DND-41 (cell line): ENCODE data around the gene TSHZ2.

Source experiments
- ATAC-seq: fragments of 200-7000 bp; cut with Tn5 transposase; 3 replicates; pipeline ENCODE4 v1.9.1; 2021; ENCODE audit warnings: low read depth; ENCODE audit not compliant: insufficient read depth
- DNase-seq: peaks from one replicate; pipeline ENCODE4 v3.0.0-alpha.2; 2020
- H2AFZ ChIP-seq: 2 replicates; pipeline ENCODE4 v1.6.0; 2012; ENCODE audit warnings: low read depth, low read length
- H3K27ac ChIP-seq: 2 replicates; pipeline ENCODE4 v1.5.1; 2012; ENCODE audit warnings: low read length, inconsistent platforms
- H3K27me3 ChIP-seq: fragments of 200-600 bp; sonication (generic); 2 replicates; pipeline ENCODE4 v1.6.0; 2012; ENCODE audit warnings: low read length, mild to moderate bottlenecking, inconsistent platforms; ENCODE audit not compliant: insufficient read depth, poor library complexity
- H3K36me3 ChIP-seq: 2 replicates; pipeline ENCODE4 v1.5.1; 2012; ENCODE audit warnings: low read length, inconsistent platforms; ENCODE audit not compliant: insufficient read depth
- H3K4me1 ChIP-seq: 2 replicates; pipeline ENCODE4 v1.5.1; 2012; ENCODE audit warnings: mild to moderate bottlenecking, low read length; ENCODE audit not compliant: insufficient read depth
- H3K4me2 ChIP-seq: 2 replicates; pipeline ENCODE4 v1.6.0; 2012; ENCODE audit warnings: mild to moderate bottlenecking, moderate library complexity, low read length, inconsistent platforms; ENCODE audit not compliant: insufficient read depth
- H3K4me3 ChIP-seq, 2 experiments: fragments of 200-600 bp in 1 of 2; shearing (Covaris generic) in 1 of 2; 2 replicates each; pipeline ENCODE4 v1.5.1; 2012 to 2016; ENCODE audit warnings: inconsistent platforms in 2 of 2, low read length in 2 of 2, mild to moderate bottlenecking in 2 of 2, low read depth in 1 of 2, moderate library complexity in 1 of 2
- H3K79me2 ChIP-seq: 2 replicates; pipeline ENCODE4 v1.6.0; 2012; ENCODE audit warnings: low read length, inconsistent platforms; ENCODE audit not compliant: insufficient read depth
- H3K9ac ChIP-seq: 2 replicates; pipeline ENCODE4 v1.6.0; 2012; ENCODE audit warnings: low read depth, mild to moderate bottlenecking, inconsistent platforms, low read length, moderate library complexity
- H3K9me3 ChIP-seq: 2 replicates; pipeline ENCODE4 v1.5.1; 2012; ENCODE audit warnings: low read length, moderate library complexity, mild to moderate bottlenecking, inconsistent platforms; ENCODE audit not compliant: insufficient read depth, severe bottlenecking
- H4K20me1 ChIP-seq: 2 replicates; pipeline ENCODE4 v1.6.0; 2012; ENCODE audit warnings: low read length; ENCODE audit not compliant: insufficient read depth
- CTCF ChIP-seq: IDR thresholded peaks from 2 replicates; pipeline ENCODE4 v1.5.1; 2012; ENCODE audit warnings: borderline replicate concordance, low read length, moderate library complexity, mild to moderate bottlenecking; ENCODE audit not compliant: poor library complexity, severe bottlenecking; ENCODE audit errors: extremely low read depth
- EZH2 ChIP-seq: IDR thresholded peaks from 3 replicates; pipeline ENCODE4 v1.6.1; 2012; ENCODE audit warnings: borderline replicate concordance, low read depth, mild to moderate bottlenecking, moderate library complexity, low read length, inconsistent platforms; ENCODE audit not compliant: severe bottlenecking

The TSHZ2 gene

GRCh38 chr20:53002786-53003185 lies 30.6 kb downstream of the TSHZ2 start:
- no peak overlapping the region for H3K4me2 ChIP-seq
- H4K20me1 ChIP-seq: 0 out of 2 replicates have a peak, but pooled peaks cover 3% of the 10 kb centered on the region
- H2AFZ ChIP-seq: no peak overlapping the region
- H3K4me3 ChIP-seq: no peak overlapping the region
- no peaks in the 10 kb centered on the region for H3K36me3 ChIP-seq
- ATAC-seq: no peak
- H3K9ac ChIP-seq: no peak overlapping the region
- peaks cover 7% of the 10 kb centered on the region for H3K27me3 ChIP-seq
- TF ChIP-seq CTCF: no peak
- TF ChIP-seq EZH2: no peak
- no peaks in the 10 kb centered on the region for H3K79me2 ChIP-seq
- H3K9me3 ChIP-seq: no peaks in the 10 kb centered on the region
- H3K27ac ChIP-seq: no peak overlapping the region
- no peak for DNase-seq
- H3K4me1 ChIP-seq: no peaks in the 10 kb centered on the region

- Histone ChIP-seq H3K79me2 (no peaks in the 10 kb centered on the region), H3K4me1 (no peaks in the 10 kb centered on the region), H3K9ac (no peak overlapping the region), H3K4me2 (no peak overlapping the region), H3K27me3 (peaks cover 7% of the 10 kb centered on the region), H3K27ac (no peak overlapping the region), H4K20me1 (0 out of 2 replicates have a peak, but pooled peaks cover 3% of the 10 kb centered on the region), H3K4me3 (no peak overlapping the region), H2AFZ (no peak overlapping the region), H3K36me3 (no peaks in the 10 kb centered on the region), H3K9me3 (no peaks in the 10 kb centered on the region)
- TF ChIP-seq EZH2 (no peak), CTCF (no peak)
- DNase-seq (no peak), ATAC-seq (no peak)
Measured at GRCh38 chr20:53003420-53004154, 31.4 kb downstream of the TSHZ2 start.

GRCh38 chr20:53004267-53004813 lies 32.2 kb downstream of the TSHZ2 start:
- no peaks in the 10 kb centered on the region for H3K4me1 ChIP-seq
- no peak overlapping the region for H3K4me2 ChIP-seq
- H3K79me2 ChIP-seq: no peaks in the 10 kb centered on the region
- no peak overlapping the region for H3K27ac ChIP-seq
- no peak for DNase-seq
- H3K4me3 ChIP-seq: no peak overlapping the region
- no peak overlapping the region for H3K9ac ChIP-seq
- no peak for ATAC-seq
- H3K27me3 ChIP-seq: peaks cover 4% of the 10 kb centered on the region
- no peak for TF ChIP-seq EZH2
- TF ChIP-seq CTCF: no peak
- H4K20me1 ChIP-seq: 0 out of 2 replicates have a peak, but pooled peaks cover 3% of the 10 kb centered on the region
- no peak overlapping the region for H2AFZ ChIP-seq
- no peaks in the 10 kb centered on the region for H3K36me3 ChIP-seq
- no peaks in the 10 kb centered on the region for H3K9me3 ChIP-seq
